ENCODE results near the gene ATP6V1B1. TPM values are rescaled to one million over a fixed set of nuclear protein-coding genes. Genes with fewer than 3 reads are reported as not detected.

Gene ATP6V1B1
- total and polyA plus RNA-seq, 2 donors (not counting 1 experiment from before 2014, with no cell fraction given), result 1.0 to 2.1 TPM

GRCh38 chr2:70941701-70942100 lies 6.0 kb downstream of the ATP6V1B1 start:
- no peaks in the 10 kb centered on the region for H3K27me3 ChIP-seq (ENCODE audit: control insufficient read depth, insufficient read depth, low read length)
- H3K36me3 ChIP-seq (ENCODE audit: control insufficient read depth, insufficient read depth, low read length), result no peaks in the 10 kb centered on the region
- no peak overlapping the region for H3K4me3 ChIP-seq (replicated peaks in 1 of 4; ENCODE audit: control extremely low read depth in 1 of 4, insufficient read depth in 1 of 4, low read depth in 3 of 4, low read length in 4 of 4)
- no peak for TF ChIP-seq EZH2 (IDR thresholded peaks at IDR 0.05; ENCODE audit: low read length, missing control alignments)
- no peak for TF ChIP-seq CTCF (conservative IDR thresholded peaks at IDR 0.05 in 1 of 2, IDR thresholded peaks at IDR 0.05 in 1 of 2; ENCODE audit: low read depth in 1 of 2, low read length in 2 of 2)
- no peak for DNase-seq (ENCODE audit: low read depth in 2 of 2)
- H3K27ac ChIP-seq (ENCODE audit: insufficient read depth, low read length), result no peak overlapping the region
- H3K9me3 ChIP-seq (ENCODE audit: control insufficient read depth, insufficient read depth, low read depth, low read length), result no peaks in the 10 kb centered on the region
- H4K20me1 ChIP-seq (ENCODE audit: control insufficient read depth, extremely low read depth, insufficient read depth, low read length), result no peaks in the 10 kb centered on the region
- peaks cover 2% of the 10 kb centered on the region for H3K4me1 ChIP-seq (ENCODE audit: control insufficient read depth, extremely low read depth, insufficient read depth, low read length)
- no peak overlapping the region for H3K4me2 ChIP-seq (ENCODE audit: extremely low read depth, insufficient read depth, low read length)
- H3K9ac ChIP-seq (ENCODE audit: insufficient read depth, low read length), result no peak overlapping the region
- H2AFZ ChIP-seq (ENCODE audit: low read length), result no peak overlapping the region
- H3K79me2 ChIP-seq (ENCODE audit: control insufficient read depth, insufficient read depth, low read length), result no peaks in the 10 kb centered on the region

- TF ChIP-seq CTCF (conservative IDR thresholded peaks at IDR 0.05 in 1 of 2, IDR thresholded peaks at IDR 0.05 in 1 of 2; ENCODE audit: low read depth in 1 of 2, low read length in 2 of 2) (no peak), EZH2 (IDR thresholded peaks at IDR 0.05; ENCODE audit: low read length, missing control alignments) (no peak)
- H3K79me2 ChIP-seq (ENCODE audit: control insufficient read depth, insufficient read depth, low read length), result no peaks in the 10 kb centered on the region
- peaks cover 3% of the 10 kb centered on the region for H3K4me1 ChIP-seq (ENCODE audit: control insufficient read depth, extremely low read depth, insufficient read depth, low read length)
- no peaks in the 10 kb centered on the region for H3K9me3 ChIP-seq (ENCODE audit: control insufficient read depth, insufficient read depth, low read depth, low read length)
- no peaks in the 10 kb centered on the region for H3K36me3 ChIP-seq (ENCODE audit: control insufficient read depth, insufficient read depth, low read length)
- H3K9ac ChIP-seq (ENCODE audit: insufficient read depth, low read length), result no peak overlapping the region
- no peak overlapping the region for H2AFZ ChIP-seq (ENCODE audit: low read length)
- H4K20me1 ChIP-seq (ENCODE audit: control insufficient read depth, extremely low read depth, insufficient read depth, low read length), result no peaks in the 10 kb centered on the region
- DNase-seq (ENCODE audit: low read depth in 2 of 2), result peak; percentile 9 to 33
- no peaks in the 10 kb centered on the region for H3K27me3 ChIP-seq (ENCODE audit: control insufficient read depth, insufficient read depth, low read length)
- H3K27ac ChIP-seq (ENCODE audit: insufficient read depth, low read length), result no peak overlapping the region
- no peak overlapping the region for H3K4me3 ChIP-seq (replicated peaks in 1 of 4; ENCODE audit: control extremely low read depth in 1 of 4, insufficient read depth in 1 of 4, low read depth in 3 of 4, low read length in 4 of 4)
- no peak overlapping the region for H3K4me2 ChIP-seq (ENCODE audit: extremely low read depth, insufficient read depth, low read length)
Measured at GRCh38 chr2:70942396-70943204, 6.9 kb downstream of the ATP6V1B1 start.

- Histone ChIP-seq H3K4me1 (ENCODE audit: control insufficient read depth, extremely low read depth, insufficient read depth, low read length) (peaks cover 8% of the 10 kb centered on the region), H3K27me3 (ENCODE audit: control insufficient read depth, insufficient read depth, low read length) (no peaks in the 10 kb centered on the region), H4K20me1 (ENCODE audit: control insufficient read depth, extremely low read depth, insufficient read depth, low read length) (no peaks in the 10 kb centered on the region), H3K4me2 (ENCODE audit: extremely low read depth, insufficient read depth, low read length) (no peak overlapping the region), H3K79me2 (ENCODE audit: control insufficient read depth, insufficient read depth, low read length) (no peaks in the 10 kb centered on the region), H3K9me3 (ENCODE audit: control insufficient read depth, insufficient read depth, low read depth, low read length) (no peaks in the 10 kb centered on the region), H2AFZ (ENCODE audit: low read length) (no peak overlapping the region), H3K27ac (ENCODE audit: insufficient read depth, low read length) (no peak overlapping the region), H3K36me3 (ENCODE audit: control insufficient read depth, insufficient read depth, low read length) (no peaks in the 10 kb centered on the region), H3K9ac (ENCODE audit: insufficient read depth, low read length) (no peak overlapping the region), H3K4me3 (replicated peaks in 1 of 4; ENCODE audit: control extremely low read depth in 1 of 4, insufficient read depth in 1 of 4, low read depth in 3 of 4, low read length in 4 of 4) (no peak overlapping the region)
- no peak for DNase-seq (ENCODE audit: low read depth in 2 of 2)
- TF ChIP-seq CTCF (conservative IDR thresholded peaks at IDR 0.05 in 1 of 2, IDR thresholded peaks at IDR 0.05 in 1 of 2; ENCODE audit: low read depth in 1 of 2, low read length in 2 of 2), result no peak
- no peak for TF ChIP-seq EZH2 (IDR thresholded peaks at IDR 0.05; ENCODE audit: low read length, missing control alignments)
Measured at GRCh38 chr2:70943205-70943871, 7.6 kb downstream of the ATP6V1B1 start.

Data from fibroblast of lung (primary cell).